ENCODE measurements around the gene CERS1. TPM values are rescaled to one million over a fixed set of nuclear protein-coding genes. Genes with fewer than 3 reads are reported as not detected.

CERS1 gene
- total RNA-seq, 1 donor from 2014 or later = not detected

- ATAC-seq (no peak), DNase-seq (no peak)
- H3K36me3 ChIP-seq = peaks cover 51% of the 10 kb centered on the region
- H3K4me3 ChIP-seq = no peak overlapping the region
- no peaks in the 10 kb centered on the region for H3K9me3 ChIP-seq
- H3K27ac ChIP-seq = no peak overlapping the region
- H3K4me1 ChIP-seq = peaks cover 11% of the 10 kb centered on the region
- intact Hi-C loops (cut with DNase I) = no loop called here
- H3K27me3 ChIP-seq (ENCODE audit: low read depth) = peaks cover 8% of the 10 kb centered on the region
- TF ChIP-seq, protein P1, sequence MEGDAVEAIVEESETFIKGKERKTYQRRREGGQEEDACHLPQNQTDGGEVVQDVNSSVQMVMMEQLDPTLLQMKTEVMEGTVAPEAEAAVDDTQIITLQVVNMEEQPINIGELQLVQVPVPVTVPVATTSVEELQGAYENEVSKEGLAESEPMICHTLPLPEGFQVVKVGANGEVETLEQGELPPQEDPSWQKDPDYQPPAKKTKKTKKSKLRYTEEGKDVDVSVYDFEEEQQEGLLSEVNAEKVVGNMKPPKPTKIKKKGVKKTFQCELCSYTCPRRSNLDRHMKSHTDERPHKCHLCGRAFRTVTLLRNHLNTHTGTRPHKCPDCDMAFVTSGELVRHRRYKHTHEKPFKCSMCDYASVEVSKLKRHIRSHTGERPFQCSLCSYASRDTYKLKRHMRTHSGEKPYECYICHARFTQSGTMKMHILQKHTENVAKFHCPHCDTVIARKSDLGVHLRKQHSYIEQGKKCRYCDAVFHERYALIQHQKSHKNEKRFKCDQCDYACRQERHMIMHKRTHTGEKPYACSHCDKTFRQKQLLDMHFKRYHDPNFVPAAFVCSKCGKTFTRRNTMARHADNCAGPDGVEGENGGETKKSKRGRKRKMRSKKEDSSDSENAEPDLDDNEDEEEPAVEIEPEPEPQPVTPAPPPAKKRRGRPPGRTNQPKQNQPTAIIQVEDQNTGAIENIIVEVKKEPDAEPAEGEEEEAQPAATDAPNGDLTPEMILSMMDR (IDR thresholded peaks at IDR 0.05) = no peak
Measured at GRCh38 chr19:18868380-18869022, 27.5 kb downstream of the CERS1 start.

DNA sequence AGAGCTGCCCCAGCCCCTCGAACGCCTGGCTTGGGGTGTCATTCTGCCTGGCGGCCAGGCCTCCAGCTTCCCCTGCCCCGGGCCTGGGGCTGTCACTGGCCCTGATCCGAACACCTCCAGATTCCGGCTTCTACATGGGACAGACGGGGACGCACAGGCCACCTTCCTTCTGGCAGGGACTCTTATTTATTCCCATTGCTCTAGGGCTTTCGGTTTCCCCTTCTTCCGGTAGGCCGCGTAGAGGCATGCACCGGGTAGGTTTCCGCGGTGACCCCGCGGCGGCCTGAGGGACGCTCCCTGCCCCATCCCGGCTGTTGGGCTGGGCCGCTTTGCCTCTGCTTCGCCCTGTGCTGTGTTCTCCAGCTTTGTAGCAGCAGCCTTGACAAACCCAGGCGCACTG lies 28.2 kb downstream of the CERS1 start:
- intact Hi-C loops (cut with DNase I) = no loop called here
- DNase-seq (no peak), ATAC-seq (no peak)
- H3K4me3 ChIP-seq = no peak overlapping the region
- peaks cover 8% of the 10 kb centered on the region for H3K27me3 ChIP-seq (ENCODE audit: low read depth)
- H3K4me1 ChIP-seq = peaks cover 11% of the 10 kb centered on the region
- no peak overlapping the region for H3K27ac ChIP-seq
- TF ChIP-seq, protein P1 (IDR thresholded peaks at IDR 0.05) = no peak
- no peaks in the 10 kb centered on the region for H3K9me3 ChIP-seq
- H3K36me3 ChIP-seq = peaks cover 58% of the 10 kb centered on the region

DNA sequence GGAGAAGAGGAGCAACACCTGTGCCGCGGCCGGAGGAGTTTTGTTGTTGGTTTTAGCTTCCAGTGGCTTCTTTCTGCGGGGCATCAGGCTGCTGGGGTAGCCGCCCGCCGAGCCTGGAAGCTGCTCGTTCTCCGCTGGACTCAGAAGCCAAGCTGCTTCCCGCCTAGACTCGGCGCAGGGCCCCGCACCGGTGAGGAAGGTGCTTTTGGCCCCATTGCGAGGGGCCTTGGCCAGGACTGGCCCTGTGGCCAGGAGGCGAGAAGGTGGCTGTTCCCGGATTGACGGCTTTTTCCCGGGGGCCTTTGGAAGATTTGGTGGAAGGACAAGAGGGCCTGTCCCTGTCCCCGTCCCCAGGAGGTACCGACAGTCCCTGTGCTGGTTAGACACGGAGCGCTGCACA lies 28.8 kb downstream of the CERS1 start:
- ATAC-seq = no peak
- H3K36me3 ChIP-seq = peaks cover 64% of the 10 kb centered on the region
- intact Hi-C loops (cut with DNase I) = no loop called here
- peaks cover 11% of the 10 kb centered on the region for H3K4me1 ChIP-seq
- H3K27me3 ChIP-seq (ENCODE audit: low read depth) = peaks cover 8% of the 10 kb centered on the region
- H3K4me3 ChIP-seq = no peak overlapping the region
- no peak overlapping the region for H3K27ac ChIP-seq
- peak; percentile 41 for DNase-seq
- TF ChIP-seq, protein P1 (IDR thresholded peaks at IDR 0.05) = no peak
- H3K9me3 ChIP-seq = no peaks in the 10 kb centered on the region

DNA sequence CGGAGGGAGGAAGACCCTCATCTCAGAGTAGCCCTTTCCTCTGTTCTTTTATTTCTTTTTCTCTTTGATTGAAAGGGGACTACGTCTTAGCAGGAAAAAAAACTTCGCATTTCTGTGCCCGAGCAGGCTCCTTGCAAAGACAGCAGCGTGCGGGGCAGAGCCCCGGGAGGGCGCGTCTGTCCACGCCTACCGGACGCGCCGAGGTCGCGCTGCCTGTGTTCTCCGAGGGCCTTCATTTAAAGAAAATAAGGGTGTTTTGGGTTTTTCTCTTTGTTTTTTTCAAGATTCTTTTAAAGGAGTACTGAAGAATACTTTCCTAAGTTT lies 29.2 kb downstream of the CERS1 start:
- Histone ChIP-seq H3K4me3 (no peak overlapping the region), H3K36me3 (peaks cover 68% of the 10 kb centered on the region), H3K27me3 (ENCODE audit: low read depth) (peaks cover 8% of the 10 kb centered on the region), H3K4me1 (peaks cover 11% of the 10 kb centered on the region), H3K9me3 (no peaks in the 10 kb centered on the region), H3K27ac (no peak overlapping the region)
- TF ChIP-seq, protein P1 (IDR thresholded peaks at IDR 0.05) = peak; percentile 10
- intact Hi-C loops (cut with DNase I) = no loop called here
- no peak for ATAC-seq
- DNase-seq = no peak

DNA sequence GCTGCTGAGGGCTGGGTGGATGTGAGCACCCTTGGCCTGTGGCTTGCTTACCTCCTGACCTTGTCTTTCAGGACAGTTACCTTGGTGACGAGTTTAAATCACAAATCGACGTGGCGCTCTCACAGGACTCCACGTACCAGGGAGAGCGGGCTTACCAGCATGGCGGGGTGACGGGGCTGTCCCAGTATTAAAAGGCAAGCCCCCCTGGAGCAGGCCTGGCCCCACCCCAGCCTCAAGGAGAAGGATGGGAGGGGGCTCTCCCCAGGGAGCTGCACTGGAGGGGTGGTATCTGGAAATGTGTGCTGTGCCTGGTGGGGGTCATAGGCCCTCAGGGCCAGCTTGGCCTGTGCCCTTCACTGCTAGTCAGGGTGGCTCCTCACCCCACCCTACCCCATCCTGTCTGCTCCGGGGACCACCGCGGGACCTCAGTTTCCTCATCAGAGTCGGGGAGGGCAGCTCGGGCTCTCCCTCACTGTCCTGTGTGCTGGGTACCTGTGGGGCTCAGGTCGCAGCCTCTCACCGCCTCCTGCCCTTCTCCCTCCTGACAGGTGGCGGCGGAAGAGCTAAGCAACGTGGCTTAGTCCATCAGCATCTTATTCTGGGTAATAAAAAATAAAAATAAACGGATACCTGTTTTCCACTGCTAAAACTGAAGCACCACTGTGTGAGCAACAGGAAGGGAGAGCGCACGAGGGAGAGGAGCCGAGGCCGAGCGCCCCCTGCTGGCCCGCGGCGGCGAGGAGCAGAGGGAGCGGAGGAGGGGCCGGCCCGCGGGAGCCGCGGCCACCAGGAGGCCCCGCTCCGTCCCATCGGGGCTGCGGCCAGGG lies 29.8 kb downstream of the CERS1 start:
- Histone ChIP-seq H3K9me3 (no peaks in the 10 kb centered on the region), H3K4me1 (peaks cover 11% of the 10 kb centered on the region), H3K27me3 (ENCODE audit: low read depth) (peaks cover 8% of the 10 kb centered on the region), H3K4me3 (no peak overlapping the region), H3K27ac (no peak overlapping the region), H3K36me3 (peaks cover 74% of the 10 kb centered on the region)
- intact Hi-C loops (cut with DNase I) = no loop called here
- peak; percentile 81 to 87 for ATAC-seq
- DNase-seq = peak; percentile 72
- TF ChIP-seq, protein P1 (IDR thresholded peaks at IDR 0.05) = peak; percentile 99
